ENCODE measurements around the gene SYPL1.

GRCh38 chr7:106127984-106128780, 16.1 kb upstream of the SYPL1 start:
- no peak for TF ChIP-seq POLR2AphosphoS5 (IDR thresholded peaks at IDR 0.05; ENCODE audit: insufficient read depth, low read depth, low read length)
- no peak for TF ChIP-seq CTCF (IDR thresholded peaks at IDR 0.05; ENCODE audit: extremely low read depth in 1 of 2, insufficient read depth in 1 of 2, low read depth in 1 of 2, low read length in 2 of 2)
- no peak for TF ChIP-seq MAX (IDR thresholded peaks at IDR 0.05; ENCODE audit: insufficient read depth, insufficient read length)
- TF ChIP-seq POLR2A (IDR thresholded peaks at IDR 0.05; ENCODE audit: low read depth, low read length), result no peak
- no peak for TF ChIP-seq EZH2 (IDR thresholded peaks at IDR 0.05; ENCODE audit: borderline replicate concordance, low read depth, low read length, severe bottlenecking)
- TF ChIP-seq FOS (IDR thresholded peaks at IDR 0.05; ENCODE audit: borderline replicate concordance, insufficient read depth, low read length), result no peak
- TF ChIP-seq JUN (IDR thresholded peaks at IDR 0.05; ENCODE audit: borderline replicate concordance, insufficient read depth, insufficient read length, low read depth), result no peak
- TF ChIP-seq MYC (IDR thresholded peaks at IDR 0.05; ENCODE audit: low read depth, low read length), result no peak

All from endothelial cell of umbilical vein (primary cell).